Bronchial epithelial cell (primary cell): Measurements from ENCODE around the gene FJX1. TPM values are rescaled to one million over a fixed set of nuclear protein-coding genes. Genes with fewer than 3 reads are reported as not detected.

Experiments
- DNase-seq: peaks from one replicate; pipeline ENCODE4 v3.0.0-alpha.2; 2010; ENCODE audit warnings: low read depth
- FAIRE-seq: peaks from 2 replicates; lab custom pipeline; 2011; peaks lifted over from hg19 to GRCh38; lab: Jason Lieb, UNC
- H3K27me3 ChIP-seq: 2 replicates; pipeline ENCODE4 v1.5.1; 2011; ENCODE audit warnings: low read length; ENCODE audit not compliant: control insufficient read depth, insufficient read depth
- H3K36me3 ChIP-seq: 2 replicates; pipeline ENCODE4 v1.5.1; 2011; ENCODE audit warnings: low read length; ENCODE audit not compliant: control insufficient read depth, insufficient read depth
- H3K4me3 ChIP-seq: 2 replicates; pipeline ENCODE4 v1.5.1; 2011; ENCODE audit warnings: mild to moderate bottlenecking, low read depth, low read length, control low read depth
- CTCF ChIP-seq: IDR thresholded peaks from 2 replicates; pipeline ENCODE4 v1.5.1; 2011; ENCODE audit warnings: mild to moderate bottlenecking, moderate library complexity, low read length, control low read depth, inconsistent platforms; ENCODE audit not compliant: insufficient read depth, severe bottlenecking
- total RNA-seq: library from RNA; depleted of rRNA; stranded (reverse); fragments of >200 nt; gene quantifications from 2 replicates; pipeline ENCODE4 v1.2.1, GENCODE V29; 2014

Gene FJX1
- 11.8 and 24.7 TPM in 2 replicates for total RNA-seq

- H3K36me3 ChIP-seq = no peaks in the 10 kb centered on the region
- H3K27me3 ChIP-seq = no peaks in the 10 kb centered on the region
- H3K4me3 ChIP-seq = peak within 1 kb of the TSS; percentile 87
- no peak for TF ChIP-seq CTCF
- DNase-seq (peak; percentile 91), FAIRE-seq (no peak)
Measured at GRCh38 chr11:35617687-35618496, at the start of gene FJX1. TSS of gene FJX1 (plus strand) at chr11:35618460. CDS start at chr11:35618637, 177 bp downstream.

GRCh38 chr11:35571696-35572095 lies 46.6 kb upstream of the FJX1 start:
- DNase-seq = no peak
- Histone ChIP-seq H3K36me3 (no peaks in the 10 kb centered on the region), H3K27me3 (no peaks in the 10 kb centered on the region), H3K4me3 (no peak overlapping the region)
- FAIRE-seq = no peak
- TF ChIP-seq CTCF = no peak

- FAIRE-seq (no peak), DNase-seq (peak; percentile 90)
- no peak for TF ChIP-seq CTCF
- Histone ChIP-seq H3K4me3 (no peak overlapping the region), H3K36me3 (no peaks in the 10 kb centered on the region), H3K27me3 (no peaks in the 10 kb centered on the region)
Measured at GRCh38 chr11:35579557-35580396, 38.5 kb upstream of the FJX1 start.

- Histone ChIP-seq H3K4me3 (no peak overlapping the region), H3K27me3 (no peaks in the 10 kb centered on the region), H3K36me3 (no peaks in the 10 kb centered on the region)
- DNase-seq (no peak), FAIRE-seq (no peak)
- no peak for TF ChIP-seq CTCF
Measured at GRCh38 chr11:35580397-35580781, 37.9 kb upstream of the FJX1 start.

GRCh38 chr11:35582033-35582432 lies 36.2 kb upstream of the FJX1 start:
- DNase-seq (no peak), FAIRE-seq (no peak)
- Histone ChIP-seq H3K27me3 (no peaks in the 10 kb centered on the region), H3K4me3 (no peak overlapping the region), H3K36me3 (no peaks in the 10 kb centered on the region)
- TF ChIP-seq CTCF = no peak
